SU-DHL-6 (cell line): ENCODE measurements around the gene CLC.

Experiments
- CTCF ChIP-seq: fragments of 200-600 bp; sonication (generic); IDR thresholded peaks from one replicate; pipeline ENCODE4 v1.5.1; 2017; ENCODE audit warnings: antibody characterized with exemption, mild to moderate bottlenecking, low read length, moderate library complexity; ENCODE audit not compliant: insufficient read depth, poor library complexity, severe bottlenecking
- EZH2phosphoT487 ChIP-seq: fragments of 200-600 bp; sonication (generic), shearing (Covaris generic); conservative IDR thresholded peaks from 2 replicates; pipeline ENCODE4 v1.6.1; 2018; ENCODE audit warnings: mild to moderate bottlenecking, antibody characterized with exemption, low read length, moderate library complexity, mixed read lengths

GRCh38 chr19:39727070-39727800 is 10.6 kb downstream of the CLC start:
- no peak for TF ChIP-seq CTCF
- no peak for TF ChIP-seq EZH2phosphoT487
